Measurements from ENCODE around the gene PRKG1.
"Not testable (repeated sequence)": the region's sequence is repeated elsewhere in the genome, so short reads cannot be mapped to it uniquely, and the experiment has no call there.

PRKG1 gene

GRCh38 chr10:51272555-51272954 is 198.3 kb downstream of the PRKG1 start:
- POLR2A ChIA-PET (ENCODE audit: low non-redundant PET) = no interaction called here
- DNase-seq (ENCODE audit: low spot score) = no peak
- TF ChIP-seq CTCF (conservative IDR thresholded peaks at IDR 0.05; ENCODE audit: low read depth) = no peak
- CTCF ChIA-PET = no interaction called here
- no peak overlapping the region for H3K27ac ChIP-seq

GRCh38 chr10:51273574-51273973 is 199.3 kb downstream of the PRKG1 start:
- H3K27ac ChIP-seq = no peak overlapping the region
- CTCF ChIA-PET = no interaction called here
- no peak for TF ChIP-seq CTCF (conservative IDR thresholded peaks at IDR 0.05; ENCODE audit: low read depth)
- DNase-seq (ENCODE audit: low spot score) = no peak
- POLR2A ChIA-PET (ENCODE audit: low non-redundant PET) = no interaction called here

- DNase-seq (ENCODE audit: low spot score); POLR2A ChIA-PET (ENCODE audit: low non-redundant PET); H3K27ac ChIP-seq; CTCF ChIA-PET: not testable (repeated sequence)
Measured at GRCh38 chr10:51276097-51276496, 201.8 kb downstream of the PRKG1 start.

DNA sequence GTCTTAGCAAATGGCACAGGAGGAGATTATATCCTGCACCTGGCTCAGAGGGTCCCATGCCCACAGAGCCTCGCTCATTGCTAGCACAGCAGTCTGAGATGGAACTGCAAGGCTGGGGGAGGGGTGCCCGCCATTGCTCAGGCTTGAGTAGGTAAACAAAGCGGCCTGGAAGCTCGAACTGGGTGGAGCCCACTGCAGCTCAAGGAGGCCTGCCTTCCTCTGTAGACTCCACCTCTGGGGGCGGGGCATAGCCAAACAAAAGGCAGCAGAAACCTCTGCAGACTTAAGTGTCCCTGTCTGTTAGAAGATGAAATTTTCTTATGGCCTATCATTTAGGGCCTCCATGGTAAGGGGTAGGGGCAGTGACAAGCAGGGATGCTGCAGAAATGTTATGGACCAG is 207.1 kb downstream of the PRKG1 start:
- CTCF ChIA-PET; DNase-seq (ENCODE audit: low spot score); H3K27ac ChIP-seq; POLR2A ChIA-PET (ENCODE audit: low non-redundant PET): not testable (repeated sequence)

- CTCF ChIA-PET = interaction anchor here (0.6 kb wide), 1 partner anchor 674 kb away, joined by 5 read pairs; no protein-coding TSS in a partner anchor
- DNase-seq (ENCODE audit: low spot score) = no peak
- POLR2A ChIA-PET (ENCODE audit: low non-redundant PET) = no interaction called here
- H3K27ac ChIP-seq = no peak overlapping the region
- TF ChIP-seq CTCF (conservative IDR thresholded peaks at IDR 0.05; ENCODE audit: low read depth) = no peak
Measured at GRCh38 chr10:51285601-51286000, 211.3 kb downstream of the PRKG1 start.

DNA sequence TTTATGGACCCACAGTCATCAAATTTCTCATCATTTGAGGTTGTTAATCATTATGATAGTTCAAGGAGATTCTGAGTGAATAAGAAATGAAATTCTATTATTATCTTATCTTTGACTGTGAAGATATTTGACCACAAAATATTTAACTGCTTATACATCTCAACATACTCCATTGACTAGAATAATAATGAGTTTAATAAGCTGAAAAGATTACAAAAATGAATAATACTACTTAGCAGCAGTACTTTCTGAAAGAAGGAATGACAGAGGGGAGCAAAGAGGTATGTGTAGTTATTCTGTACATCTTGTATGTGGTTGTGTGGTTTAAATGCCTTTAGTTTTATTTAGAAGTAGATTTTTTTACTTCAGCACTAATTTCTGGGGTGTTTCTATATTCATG is 214.2 kb downstream of the PRKG1 start:
- DNase-seq (ENCODE audit: low spot score) = no peak
- POLR2A ChIA-PET (ENCODE audit: low non-redundant PET) = no interaction called here

DNA sequence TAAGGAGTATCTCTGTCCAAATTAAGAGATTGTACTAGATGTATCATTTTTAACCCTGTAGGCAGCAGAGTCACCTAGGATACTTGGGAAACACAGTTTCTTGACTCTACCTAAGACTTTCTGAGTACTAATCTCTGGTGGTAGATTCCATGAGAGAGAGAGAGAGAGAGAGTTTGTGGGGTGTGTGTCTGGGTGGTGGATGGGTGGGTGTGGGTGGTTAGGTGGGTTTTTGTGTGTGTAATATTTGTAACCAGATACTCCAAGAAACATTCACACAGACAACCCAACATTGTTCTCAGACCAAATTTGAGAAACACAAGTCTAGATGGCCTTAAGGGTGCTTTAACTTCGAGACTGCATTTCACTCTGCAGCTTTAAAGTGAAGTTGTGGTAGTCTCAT is 215.2 kb downstream of the PRKG1 start:
- no peak overlapping the region for H3K27ac ChIP-seq
- ChIA-PET POLR2A (ENCODE audit: low non-redundant PET) (no interaction called here), CTCF (no interaction called here)
- TF ChIP-seq CTCF (conservative IDR thresholded peaks at IDR 0.05; ENCODE audit: low read depth) = no peak
- no peak for DNase-seq (ENCODE audit: low spot score)

More for the DNA sequence above, 214.2 kb downstream of the PRKG1 start:
- CTCF ChIA-PET = no interaction called here
- no peak for TF ChIP-seq CTCF (conservative IDR thresholded peaks at IDR 0.05; ENCODE audit: low read depth)
- H3K27ac ChIP-seq = no peak overlapping the region

DNA sequence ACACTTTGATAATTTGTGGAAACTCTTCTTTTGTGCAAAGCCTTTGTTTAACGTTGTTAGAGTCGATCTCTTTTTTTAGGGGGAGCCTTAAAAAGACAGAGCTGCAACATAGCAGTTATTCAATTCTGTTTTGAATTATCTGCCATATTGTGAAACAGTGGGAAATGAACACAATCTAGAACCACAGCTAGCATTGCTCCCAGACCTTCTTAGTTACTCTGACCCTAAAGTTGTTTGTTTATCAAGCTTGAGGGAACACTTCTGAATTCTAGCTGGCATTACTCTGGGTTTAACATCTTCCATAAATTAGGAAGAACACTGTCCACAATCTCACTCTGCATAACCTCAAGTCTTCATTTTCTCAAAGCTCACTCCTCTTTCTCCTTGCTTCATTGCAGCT is 217.7 kb downstream of the PRKG1 start:
- ChIA-PET POLR2A (ENCODE audit: low non-redundant PET) (no interaction called here), CTCF (no interaction called here)
- no peak overlapping the region for H3K27ac ChIP-seq
- no peak for DNase-seq (ENCODE audit: low spot score)
- TF ChIP-seq CTCF (conservative IDR thresholded peaks at IDR 0.05; ENCODE audit: low read depth) = no peak
